Putamen (tissue), 1 donor: ENCODE measurements around the gene NRARP.
A peak's percentile ranks its signal among the peaks of the same experiment; 100 is the strongest.

Experiments used
- DNase-seq: peaks from one replicate; pipeline ENCODE4 v3.0.0-alpha.2; 2016; ENCODE audit warnings: low spot score

The NRARP gene

GRCh38 chr9:137256856-137257255, 45.2 kb downstream of the NRARP start:
- DNase-seq, result no peak

- DNase-seq, result no peak
Observed at GRCh38 chr9:137256362-137256761, 45.7 kb downstream of the NRARP start.

GRCh38 chr9:137255448-137256114, 46.5 kb downstream of the NRARP start:
- no peak for DNase-seq

GRCh38 chr9:137254624-137255447, 47.2 kb downstream of the NRARP start, which contains the start of gene NELFB:
Gene NELFB (plus strand): TSS chr9:137255327.
- DNase-seq, result peak; percentile 91

- DNase-seq, result no peak
Observed at GRCh38 chr9:137253717-137254623, 48.1 kb downstream of the NRARP start.

- no peak for DNase-seq
Observed at GRCh38 chr9:137252555-137253506, 49.2 kb downstream of the NRARP start.

GRCh38 chr9:137251490-137252268, 50.4 kb downstream of the NRARP start:
- no peak for DNase-seq

- no peak for DNase-seq
Observed at GRCh38 chr9:137251194-137251461, 50.9 kb downstream of the NRARP start, which contains the start of gene STPG3. Gene STPG3 (plus strand): TSS chr9:137251286. CDS start chr9:137251287, 1 bp downstream.

GRCh38 chr9:137250329-137251193, 51.5 kb downstream of the NRARP start:
- DNase-seq, result no peak
